Measurements from ENCODE around the gene TMEM72.

The TMEM72 gene

GRCh38 chr10:44890696-44891563 lies 20.2 kb upstream of the TMEM72 start:
- no peak for DNase-seq (ENCODE audit: low read depth)

GRCh38 chr10:44891721-44892120 lies 19.4 kb upstream of the TMEM72 start:
- no peak for DNase-seq (ENCODE audit: low read depth)

DNA sequence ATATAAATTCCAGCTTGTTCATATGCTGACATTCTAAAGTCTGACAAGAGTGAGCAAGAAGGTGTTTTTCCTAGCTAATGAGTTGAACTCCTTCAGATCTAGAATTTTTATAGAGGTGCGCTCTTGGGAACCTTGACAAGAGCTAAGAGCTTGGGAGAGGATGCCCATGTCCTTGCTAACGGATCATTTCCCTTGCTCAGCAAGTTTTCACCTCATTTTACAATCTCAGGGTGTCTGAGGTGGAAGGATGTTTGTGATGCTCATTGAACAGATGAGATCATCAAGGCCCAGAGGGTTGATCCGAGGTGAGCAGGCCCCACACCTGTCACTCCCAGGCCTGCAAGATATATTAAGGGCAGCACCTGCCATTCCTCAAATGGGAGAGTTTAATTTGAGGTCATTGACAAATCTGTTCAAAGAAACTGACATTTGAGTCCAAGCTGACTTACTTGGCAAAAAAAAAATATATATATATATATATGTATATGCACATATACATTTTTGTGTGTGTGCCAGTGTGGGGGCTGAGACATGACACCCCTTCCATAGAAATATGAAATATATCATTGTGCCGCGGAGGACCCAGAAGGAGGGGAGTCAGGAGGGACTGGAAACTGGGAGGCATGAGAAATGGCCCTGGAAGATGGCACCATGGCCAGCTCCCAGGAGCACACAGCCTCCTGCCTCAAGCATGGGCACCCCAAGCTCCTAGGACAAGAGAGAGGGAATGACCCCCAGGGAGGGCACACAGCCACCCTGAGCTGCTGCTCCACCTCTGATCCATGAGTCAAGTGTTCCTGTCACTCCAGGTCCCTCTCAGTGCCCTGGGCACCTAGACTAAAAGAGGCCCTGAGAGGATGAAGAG lies 17.3 kb upstream of the TMEM72 start:
- no peak for DNase-seq (ENCODE audit: low read depth)

DNA sequence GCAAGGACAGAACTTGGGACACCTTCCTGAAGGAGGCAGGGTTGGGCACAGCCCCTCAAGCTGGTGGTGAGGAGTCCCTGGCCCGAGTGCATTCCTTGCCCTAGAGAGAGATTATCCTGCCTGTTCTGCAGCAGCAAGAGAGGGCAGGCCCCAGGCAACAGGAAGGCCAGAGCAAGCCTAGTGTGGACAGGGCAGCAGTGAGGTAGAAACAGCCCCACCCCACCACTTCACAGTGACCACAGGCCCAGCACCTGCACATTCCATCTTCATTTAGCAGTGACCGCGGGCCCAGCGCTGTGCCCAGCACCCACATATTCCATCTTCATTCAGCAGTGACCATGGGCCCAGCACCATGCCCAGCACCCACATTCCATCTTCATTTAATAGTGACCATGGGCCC lies 16.4 kb upstream of the TMEM72 start:
- no peak for DNase-seq (ENCODE audit: low read depth)

GRCh38 chr10:44895280-44895679 lies 15.9 kb upstream of the TMEM72 start:
- DNase-seq (ENCODE audit: low read depth): no peak

DNA sequence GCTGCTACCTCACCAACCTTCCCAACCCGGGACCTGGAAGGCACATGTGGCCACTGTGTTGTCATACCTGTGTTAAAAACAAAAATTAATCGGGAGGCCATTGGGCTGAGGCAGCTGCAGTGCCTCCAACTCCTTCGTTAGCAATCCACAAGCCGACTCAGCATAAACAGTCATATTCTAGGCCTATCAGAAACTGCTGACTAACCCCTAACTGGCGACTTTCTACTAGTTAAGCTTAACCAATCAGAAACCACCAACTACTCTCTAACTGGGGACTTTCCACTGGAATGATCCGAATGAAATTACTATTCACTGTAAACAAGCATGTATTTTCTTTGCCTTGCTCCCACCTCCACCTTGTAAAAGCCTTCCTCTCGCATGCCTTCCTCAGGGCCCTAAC lies 14.1 kb upstream of the TMEM72 start:
- DNase-seq (ENCODE audit: low read depth): no peak

GRCh38 chr10:44898665-44899064 lies 12.5 kb upstream of the TMEM72 start:
- DNase-seq (ENCODE audit: low read depth): no peak

- no peak for DNase-seq (ENCODE audit: low read depth)
These were observed 11.6 kb upstream of the TMEM72 start for GRCh38 chr10:44899450-44900080.

DNA sequence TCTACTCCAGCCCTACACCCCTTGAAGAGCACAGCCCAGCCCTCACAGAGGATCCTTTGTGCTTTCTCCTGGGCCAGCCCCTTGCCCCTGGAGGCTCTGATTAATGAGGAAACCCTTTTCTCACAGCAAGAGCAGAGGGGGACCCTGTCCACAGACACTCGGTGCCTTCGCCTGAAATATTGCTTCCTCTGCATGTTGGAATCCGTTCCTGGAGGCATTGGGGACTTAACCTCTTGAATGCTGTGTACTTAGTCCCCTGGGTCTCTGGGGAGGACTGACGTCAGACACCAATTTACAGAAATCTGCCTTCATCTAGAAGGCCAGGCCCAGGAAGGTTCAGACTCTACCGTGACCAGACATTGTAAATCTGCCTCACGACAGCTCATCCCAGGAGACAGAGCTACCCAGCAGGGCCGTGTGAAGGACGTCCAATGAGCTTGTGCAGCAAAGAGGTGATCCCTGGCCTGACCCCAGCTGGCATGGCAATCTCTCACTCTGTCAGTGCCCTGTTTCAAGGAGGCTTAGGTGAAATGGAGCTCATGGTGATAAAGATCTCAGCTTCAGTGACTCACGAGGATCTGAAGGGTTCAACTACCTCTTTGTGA lies 8.1 kb upstream of the TMEM72 start:
- no peak for DNase-seq (ENCODE audit: low read depth)

DNA sequence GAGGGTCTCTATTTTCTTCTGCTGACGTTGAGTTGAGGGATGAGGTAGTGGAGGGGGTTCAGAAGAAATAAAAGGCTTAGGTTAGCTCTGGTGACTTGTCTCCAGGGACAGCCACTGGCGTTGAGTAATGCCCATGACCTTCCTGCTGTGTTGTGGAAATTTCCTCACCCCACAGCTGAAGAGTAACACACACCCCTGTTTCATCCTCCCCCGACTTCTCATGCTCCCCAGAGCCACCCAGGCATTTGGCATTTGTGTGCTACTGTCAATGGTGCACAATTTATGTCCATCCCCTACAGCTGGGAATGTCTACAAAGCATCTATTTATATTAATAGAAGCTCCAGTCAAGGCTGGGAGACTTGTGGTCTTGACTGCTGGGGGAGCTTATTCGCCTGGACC lies 4.7 kb upstream of the TMEM72 start:
- DNase-seq (ENCODE audit: low read depth): no peak

DNA sequence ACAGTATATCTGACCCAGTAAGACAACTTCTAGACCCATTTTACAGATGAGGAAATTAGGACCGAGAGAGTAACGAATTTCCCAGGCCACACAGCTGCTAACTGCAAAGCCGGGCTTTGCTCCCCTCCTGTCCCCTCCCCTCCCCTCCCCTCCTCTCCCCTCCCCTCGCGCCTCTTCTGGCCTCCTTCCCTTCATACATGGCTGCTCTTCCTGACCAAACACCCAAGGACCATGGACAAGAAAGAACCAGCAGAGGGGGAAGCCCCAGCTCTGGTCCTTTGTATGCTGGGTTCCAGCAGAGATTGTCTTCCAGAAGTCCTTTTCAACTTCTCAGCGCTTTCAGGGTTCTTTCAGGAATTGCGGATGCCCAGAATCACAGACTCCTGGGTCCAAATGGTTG lies 3.6 kb upstream of the TMEM72 start:
- no peak for DNase-seq (ENCODE audit: low read depth)

- DNase-seq (ENCODE audit: low read depth): no peak
These were observed 2.9 kb upstream of the TMEM72 start for GRCh38 chr10:44908066-44908749.

DNA sequence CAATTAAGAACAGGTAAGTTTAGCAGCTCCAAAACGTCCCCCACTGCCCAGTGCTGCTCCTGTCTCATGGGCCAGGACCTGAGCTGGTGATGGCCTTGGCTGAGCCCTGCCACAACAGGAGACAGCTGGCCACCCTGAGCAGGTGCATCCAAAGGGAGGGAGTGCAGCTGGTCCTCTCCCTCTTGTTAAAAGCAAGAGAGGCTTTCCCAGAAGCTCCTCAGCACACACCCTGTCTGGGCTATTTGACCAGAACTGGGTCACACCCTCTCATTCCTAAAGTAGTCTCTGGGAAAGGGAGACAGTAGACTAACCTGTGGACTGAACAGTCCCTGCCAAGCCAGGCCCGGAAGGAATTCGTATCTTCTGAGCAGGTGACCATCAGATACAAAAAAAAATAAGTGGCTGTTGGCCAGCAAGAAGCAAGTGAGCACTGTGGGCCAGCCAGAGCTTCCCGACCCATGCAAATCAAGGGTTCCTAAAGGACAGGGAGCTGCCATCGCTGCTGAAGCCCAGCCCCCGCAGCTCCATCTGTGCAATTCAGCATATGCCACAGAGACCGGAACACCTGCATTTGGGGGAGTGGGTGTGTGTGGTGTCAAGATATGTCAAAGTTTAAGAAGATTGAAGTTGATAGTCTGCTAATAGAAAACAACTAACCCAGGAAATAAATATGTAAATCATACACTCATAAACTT lies 2.1 kb upstream of the TMEM72 start:
- DNase-seq (ENCODE audit: low read depth): no peak

GRCh38 chr10:44909910-44910309 lies 1.2 kb upstream of the TMEM72 start:
- no peak for DNase-seq (ENCODE audit: low read depth)

DNA sequence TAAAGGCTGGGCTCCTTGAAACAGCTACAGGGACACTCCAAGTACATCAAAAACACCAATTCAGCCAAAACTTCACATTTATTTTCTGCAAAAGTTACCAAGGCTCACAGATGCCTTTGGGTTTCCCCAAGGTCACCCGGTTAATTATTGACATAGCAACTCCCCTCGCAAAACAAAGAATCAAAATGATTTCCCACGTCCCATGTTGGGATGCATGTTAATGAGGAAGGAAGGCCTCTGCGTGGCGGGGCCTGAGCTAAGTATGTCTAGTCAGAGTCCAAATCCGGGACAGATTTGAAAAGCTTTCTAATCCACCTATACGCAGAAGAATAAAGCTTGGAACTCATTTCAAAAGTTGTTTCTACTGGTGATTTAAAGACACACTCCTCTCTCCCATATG lies 535 bp upstream of the TMEM72 start:
- DNase-seq (ENCODE audit: low read depth): no peak

DNA sequence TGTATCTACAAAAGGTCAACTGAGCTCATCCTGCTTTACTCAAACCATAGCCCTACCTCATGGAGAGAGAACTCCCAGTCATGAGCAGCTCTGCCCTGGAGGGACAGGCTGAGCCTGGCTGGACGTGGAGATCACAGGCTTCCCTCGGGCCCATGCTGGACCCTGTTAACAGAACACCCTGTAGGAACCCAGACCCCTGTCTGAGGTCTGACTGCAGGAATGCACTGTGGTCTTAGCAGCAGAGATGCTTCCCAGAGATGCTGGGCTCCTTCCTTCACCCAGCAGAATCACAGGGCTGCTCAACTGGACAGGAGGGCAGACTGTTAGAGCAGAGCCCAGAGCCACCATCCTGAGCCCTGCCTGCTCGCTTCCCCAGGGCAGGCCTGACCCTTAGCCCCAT lies 814 bp downstream of the TMEM72 start:
- DNase-seq (ENCODE audit: low read depth): no peak

DNA sequence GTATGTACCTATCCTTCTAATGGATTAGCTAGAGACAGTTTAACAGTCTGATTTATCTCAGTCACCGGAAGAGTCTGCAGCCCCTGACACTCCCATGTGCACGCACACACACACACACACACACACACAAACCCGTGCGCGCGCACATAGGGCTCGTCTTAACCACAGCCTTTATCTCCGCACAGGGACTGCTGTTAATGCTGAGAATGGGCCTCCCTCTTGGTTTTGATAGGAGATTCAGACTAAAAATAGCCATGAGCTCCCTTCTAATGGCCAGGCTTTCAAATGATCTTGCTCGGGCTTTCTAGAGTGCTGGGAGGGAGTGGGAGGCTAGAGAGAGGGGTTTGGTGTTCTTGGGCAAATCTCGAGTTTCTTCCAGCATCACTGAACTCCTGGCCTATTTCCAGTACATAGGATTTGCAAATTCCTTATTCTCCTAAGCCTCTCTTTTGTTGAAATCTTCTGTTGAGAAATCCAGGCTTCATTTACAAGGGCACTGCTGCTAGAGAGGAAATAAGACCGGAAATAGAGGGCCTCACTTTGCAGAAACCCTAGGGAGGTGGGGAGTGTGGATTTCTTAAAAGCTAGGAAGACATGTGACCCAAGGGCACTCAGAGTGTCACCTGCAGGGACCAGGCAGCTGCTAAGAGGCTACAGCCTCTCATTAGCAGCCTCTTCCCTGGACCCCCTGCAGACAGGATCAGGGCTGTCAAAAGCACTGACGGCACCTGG lies 2.4 kb downstream of the TMEM72 start:
- DNase-seq (ENCODE audit: low read depth): no peak

- DNase-seq (ENCODE audit: low read depth): no peak
These were observed 3.8 kb downstream of the TMEM72 start for GRCh38 chr10:44914891-44915290.

DNA sequence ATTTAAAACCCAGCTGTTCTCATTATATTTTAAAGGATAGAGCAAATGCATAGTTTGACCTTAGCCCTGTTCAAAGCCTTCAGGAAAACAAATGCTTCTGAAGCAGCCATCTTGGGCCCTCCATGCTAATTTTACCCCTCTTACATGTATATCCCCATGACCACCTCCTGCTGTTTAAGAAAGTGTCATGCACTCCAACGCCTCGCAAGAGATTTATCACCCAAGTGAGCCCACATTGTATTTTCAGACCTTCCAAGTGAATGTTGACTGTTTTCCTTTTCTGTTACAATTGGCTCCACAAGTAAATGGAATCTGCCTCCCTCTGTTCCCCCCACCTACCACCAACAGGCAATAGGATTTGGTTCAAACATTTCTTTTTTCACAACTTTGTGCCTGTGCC lies 5.3 kb downstream of the TMEM72 start:
- DNase-seq (ENCODE audit: low read depth): no peak

DNA sequence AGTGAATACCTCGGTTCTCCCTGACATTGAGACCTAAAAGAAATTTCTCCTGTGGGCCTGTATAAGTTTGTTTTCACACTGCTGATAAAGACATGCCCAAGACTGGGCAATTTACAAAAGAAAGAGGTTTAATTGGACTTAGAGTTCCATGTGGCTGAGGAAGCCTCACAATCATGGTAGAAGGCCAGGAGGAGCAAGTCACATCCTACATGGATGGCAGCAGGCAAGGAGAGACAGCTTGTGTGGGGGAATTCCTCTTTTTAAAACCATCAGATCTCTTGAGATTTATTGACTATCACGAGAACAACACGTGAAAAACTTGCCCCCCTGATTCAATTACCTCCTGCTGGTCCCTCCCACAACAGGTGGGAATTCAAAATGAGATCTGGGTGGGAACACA lies 6.7 kb downstream of the TMEM72 start:
- DNase-seq (ENCODE audit: low read depth): no peak
